Measurements from ENCODE around the gene PAX2. TPM values are rescaled to one million over a fixed set of nuclear protein-coding genes. Genes with fewer than 3 reads are reported as not detected.

Gene PAX2
- total and polyA plus RNA-seq, 2 of the 13 experiments (the other 11 are each of a cell fraction or from before 2014, with no cell fraction given) = not detected

DNA sequence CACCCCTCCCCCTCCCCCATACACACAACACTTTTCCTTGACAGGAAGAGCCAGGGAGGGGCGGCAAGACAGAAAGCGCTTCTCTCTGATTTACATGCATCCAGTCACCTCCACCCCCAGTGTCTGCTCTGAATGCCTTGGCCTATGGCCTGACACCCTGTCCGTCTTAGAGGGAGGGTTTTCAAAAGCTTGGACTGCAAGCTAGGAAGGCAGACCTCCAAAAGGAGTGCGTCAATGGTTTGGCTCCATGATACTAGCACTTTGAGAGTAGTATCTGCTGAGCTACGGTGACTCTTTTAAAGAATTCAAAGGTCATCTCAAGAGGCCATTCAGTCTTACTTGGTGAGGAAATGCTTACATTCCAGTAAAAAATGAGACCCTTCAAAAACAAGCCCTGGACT is 20.3 kb upstream of the PAX2 start (continued):
- TF ChIP-seq, protein P1, sequence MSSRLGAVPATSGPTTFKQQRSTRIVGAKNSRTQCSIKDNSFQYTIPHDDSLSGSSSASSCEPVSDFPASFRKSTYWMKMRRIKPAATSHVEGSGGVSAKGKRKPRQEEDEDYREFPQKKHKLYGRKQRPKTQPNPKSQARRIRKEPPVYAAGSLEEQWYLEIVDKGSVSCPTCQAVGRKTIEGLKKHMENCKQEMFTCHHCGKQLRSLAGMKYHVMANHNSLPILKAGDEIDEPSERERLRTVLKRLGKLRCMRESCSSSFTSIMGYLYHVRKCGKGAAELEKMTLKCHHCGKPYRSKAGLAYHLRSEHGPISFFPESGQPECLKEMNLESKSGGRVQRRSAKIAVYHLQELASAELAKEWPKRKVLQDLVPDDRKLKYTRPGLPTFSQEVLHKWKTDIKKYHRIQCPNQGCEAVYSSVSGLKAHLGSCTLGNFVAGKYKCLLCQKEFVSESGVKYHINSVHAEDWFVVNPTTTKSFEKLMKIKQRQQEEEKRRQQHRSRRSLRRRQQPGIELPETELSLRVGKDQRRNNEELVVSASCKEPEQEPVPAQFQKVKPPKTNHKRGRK (CRISPR knock-in tag; IDR thresholded peaks at IDR 0.05) = no peak
- TF ChIP-seq ELF3 (CRISPR knock-in tag; IDR thresholded peaks at IDR 0.05) = no peak
- TF ChIP-seq REPIN1 (CRISPR knock-in tag; IDR thresholded peaks at IDR 0.05; ENCODE audit: borderline replicate concordance, low read depth) = no peak
- no peak for TF ChIP-seq ZC3H13 (CRISPR knock-in tag; IDR thresholded peaks at IDR 0.05)
- TF ChIP-seq IRF2 (CRISPR knock-in tag; IDR thresholded peaks at IDR 0.05) = no peak
- TF ChIP-seq FOXJ3 (CRISPR knock-in tag; IDR thresholded peaks at IDR 0.05; ENCODE audit: borderline replicate concordance) = no peak
- TF ChIP-seq ZNF207 (IDR thresholded peaks at IDR 0.05; ENCODE audit: borderline replicate concordance) = no peak
- TF ChIP-seq, protein P2, sequence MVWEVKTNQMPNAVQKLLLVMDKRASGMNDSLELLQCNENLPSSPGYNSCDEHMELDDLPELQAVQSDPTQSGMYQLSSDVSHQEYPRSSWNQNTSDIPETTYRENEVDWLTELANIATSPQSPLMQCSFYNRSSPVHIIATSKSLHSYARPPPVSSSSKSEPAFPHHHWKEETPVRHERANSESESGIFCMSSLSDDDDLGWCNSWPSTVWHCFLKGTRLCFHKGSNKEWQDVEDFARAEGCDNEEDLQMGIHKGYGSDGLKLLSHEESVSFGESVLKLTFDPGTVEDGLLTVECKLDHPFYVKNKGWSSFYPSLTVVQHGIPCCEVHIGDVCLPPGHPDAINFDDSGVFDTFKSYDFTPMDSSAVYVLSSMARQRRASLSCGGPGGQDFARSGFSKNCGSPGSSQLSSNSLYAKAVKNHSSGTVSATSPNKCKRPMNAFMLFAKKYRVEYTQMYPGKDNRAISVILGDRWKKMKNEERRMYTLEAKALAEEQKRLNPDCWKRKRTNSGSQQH (CRISPR knock-in tag; IDR thresholded peaks at IDR 0.05; ENCODE audit: low read depth) = no peak
- TF ChIP-seq ZNF296 (CRISPR knock-in tag; conservative IDR thresholded peaks at IDR 0.05) = no peak
- no peak for TF ChIP-seq ZNF225 (CRISPR knock-in tag; IDR thresholded peaks at IDR 0.05)
- no peak for TF ChIP-seq ZNF253 (CRISPR knock-in tag; IDR thresholded peaks at IDR 0.05; ENCODE audit: borderline replicate concordance)

DNA sequence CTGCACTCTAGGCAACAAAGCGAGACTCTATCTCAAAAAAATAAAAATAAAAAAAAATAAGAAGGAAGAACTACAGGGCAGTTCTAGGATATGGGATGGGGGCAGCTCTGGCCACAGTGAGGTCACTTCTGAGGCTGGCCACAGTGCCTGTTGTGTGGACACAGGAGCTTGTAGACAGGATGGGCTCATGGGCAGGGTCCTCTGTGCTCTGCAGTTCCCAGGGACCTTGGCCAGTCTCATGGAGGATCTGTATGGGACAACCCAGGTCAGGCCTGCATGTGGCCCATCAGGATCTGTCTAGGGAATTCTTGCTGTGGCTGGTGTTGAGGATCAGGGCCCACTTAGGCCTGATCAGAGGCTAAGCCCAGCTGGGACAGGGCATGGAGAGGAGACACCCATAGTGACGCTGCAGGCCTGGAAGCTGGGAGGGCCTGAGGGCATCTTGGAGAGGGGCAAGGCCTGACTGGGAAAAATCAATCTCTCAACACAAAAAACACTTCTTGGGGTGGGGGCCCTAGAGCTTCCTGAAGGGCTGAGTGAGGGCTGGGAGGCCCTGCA is 19.4 kb upstream of the PAX2 start:
- no peaks in the 10 kb centered on the region for H4K20me1 ChIP-seq (ENCODE audit: insufficient read depth, low read length)
- no peak overlapping the region for H3K27ac ChIP-seq (ENCODE audit: extremely low read length, insufficient read depth, low read length)
- no peak overlapping the region for H3K4me3 ChIP-seq (replicated peaks in 1 of 3; ENCODE audit: insufficient read depth in 1 of 3, low read depth in 2 of 3, low read length in 3 of 3)
- DNase-seq (ENCODE audit: low spot score) = no peak
- H3K79me2 ChIP-seq (ENCODE audit: insufficient read depth, low read length) = no peaks in the 10 kb centered on the region
- no peaks in the 10 kb centered on the region for H3K36me3 ChIP-seq (replicated peaks in 1 of 2; ENCODE audit: control insufficient read depth in 1 of 2, insufficient read depth in 2 of 2, low read length in 2 of 2)
- no TSS peak for BruUV-seq (replicated peaks)
- in situ Hi-C loops (cut with HindIII; ENCODE audit: extremely low pct_ligation_motif_present, low pct_unique_long_range_greater_than_20kb) (no loop called here), intact Hi-C loops (cut with micrococcal nuclease; ENCODE audit: unreplicated experiment) (no loop called here)
- WGBS (ENCODE audit: low lambda C conversion rate) = 39% methylated on average over 2 of the region's 2 CpGs
- no peak overlapping the region for H2AFZ ChIP-seq (ENCODE audit: low read length)
- no peak overlapping the region for H3K9ac ChIP-seq (ENCODE audit: insufficient read depth, low read depth, low read length)
- POLR2A ChIA-PET = no interaction called here
- H3K4me2 ChIP-seq (ENCODE audit: low read depth, low read length) = no peak overlapping the region
- no peak for FAIRE-seq
- ATAC-seq = no peak
- CTCF ChIA-PET (ENCODE audit: low intra/inter-chr PET ratio, low total read pairs) = no interaction called here
- H3K9me3 ChIP-seq (ENCODE audit: low read length) = no peaks in the 10 kb centered on the region
- H3K4me1 ChIP-seq (ENCODE audit: insufficient read depth, low read length) = peaks cover 25% of the 10 kb centered on the region
- H3K27me3 ChIP-seq (ENCODE audit: control insufficient read depth in 1 of 2, insufficient read depth in 2 of 2, low read length in 2 of 2) = peaks cover 3 to 68% of the 10 kb centered on the region in 2 experiments
- no peak for TF ChIP-seq JUND (CRISPR knock-in tag; IDR thresholded peaks at IDR 0.05)
- TF ChIP-seq ZNF550 (CRISPR knock-in tag; IDR thresholded peaks at IDR 0.05; ENCODE audit: borderline replicate concordance) = no peak
- no peak for TF ChIP-seq AGO1 (IDR thresholded peaks at IDR 0.05; ENCODE audit: low read depth, low read length, poor library complexity, severe bottlenecking)
- TF ChIP-seq ATM (IDR thresholded peaks at IDR 0.05; ENCODE audit: borderline replicate concordance) = no peak
- no peak for TF ChIP-seq ZNF326 (CRISPR knock-in tag; IDR thresholded peaks at IDR 0.05; ENCODE audit: borderline replicate concordance)
- no peak for TF ChIP-seq ZNF556 (CRISPR knock-in tag; IDR thresholded peaks at IDR 0.05; ENCODE audit: borderline replicate concordance)
- no peak for TF ChIP-seq HNRNPH1 (optimal IDR thresholded peaks at IDR 0.05; ENCODE audit: low read depth, low read length)
- TF ChIP-seq CENPX (CRISPR knock-in tag; IDR thresholded peaks at IDR 0.05) = no peak
- no peak for TF ChIP-seq TAF15 (IDR thresholded peaks at IDR 0.05; ENCODE audit: low read depth, low read length, poor library complexity, severe bottlenecking)
- TF ChIP-seq EP300 (IDR thresholded peaks at IDR 0.05; ENCODE audit: low read depth in 2 of 2, low read length in 2 of 2) = no peak
- TF ChIP-seq EP300 (CRISPR knock-in tag; IDR thresholded peaks at IDR 0.05; ENCODE audit: borderline replicate concordance) = no peak
- TF ChIP-seq STAG1 (CRISPR knock-in tag; IDR thresholded peaks at IDR 0.05) = no peak
- TF ChIP-seq HOXA5 (CRISPR knock-in tag; IDR thresholded peaks at IDR 0.05) = no peak

Data from HepG2 (cell line).